Measurements from ENCODE around the gene SLC45A2. TPM values are rescaled to one million over a fixed set of nuclear protein-coding genes. Genes with fewer than 3 reads are reported as not detected.

SLC45A2 gene
- total RNA-seq, 1 donor from 2014 or later = not detected

DNA sequence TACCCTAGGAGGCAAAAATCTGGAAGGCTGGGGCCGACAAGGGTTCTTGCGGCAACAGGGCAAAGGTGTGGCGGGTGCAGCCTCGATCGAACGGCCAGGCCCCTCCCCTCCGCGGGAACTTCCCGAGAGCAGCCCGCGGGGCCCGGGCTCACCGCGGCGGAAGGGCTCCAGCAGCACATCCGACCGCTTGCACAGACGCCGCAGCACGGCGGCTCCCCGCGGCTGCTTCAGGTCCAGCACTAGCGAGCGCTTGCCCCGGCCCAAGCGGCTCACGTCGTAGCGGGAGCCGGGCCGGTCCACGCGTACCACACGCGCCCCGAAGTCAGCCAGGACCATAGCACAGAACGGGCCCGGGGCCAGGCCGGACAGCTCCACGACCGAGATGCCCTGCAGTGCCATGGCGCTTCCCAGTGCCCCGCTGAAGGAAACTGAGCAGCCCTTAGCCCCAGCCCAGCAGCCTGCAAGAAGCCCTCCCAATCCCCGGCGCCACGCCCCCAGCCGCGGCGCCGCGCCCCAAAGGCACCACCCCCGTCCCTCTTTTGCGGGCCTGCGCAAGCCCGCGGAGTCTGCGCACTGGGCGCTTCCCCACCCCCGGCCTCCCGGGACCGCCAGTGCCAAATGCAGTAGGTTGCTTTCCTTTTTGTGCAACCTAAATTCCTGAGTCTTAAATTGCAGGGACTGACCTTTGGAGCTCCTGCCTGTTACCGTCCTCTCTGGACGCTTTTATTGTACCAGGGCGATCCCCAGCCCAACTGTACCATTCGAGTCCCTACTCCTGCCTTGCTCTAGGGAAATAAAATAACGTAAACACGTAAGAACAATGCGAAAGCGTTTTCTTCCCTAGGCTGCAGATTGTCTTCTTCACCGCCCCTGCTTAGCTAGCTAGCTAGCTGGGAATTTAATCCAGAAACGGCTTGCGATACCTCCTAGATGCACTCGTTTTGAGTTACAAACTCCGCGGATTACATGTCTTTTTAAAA is 23.4 kb upstream of the SLC45A2 start, which contains the start of gene AMACR:
Gene AMACR (minus strand): TSS at position 430 of the 980 bp plus-strand sequence. CDS start 31 bp downstream, at position 399.
- DNase-seq = peak; percentile 93

DNA sequence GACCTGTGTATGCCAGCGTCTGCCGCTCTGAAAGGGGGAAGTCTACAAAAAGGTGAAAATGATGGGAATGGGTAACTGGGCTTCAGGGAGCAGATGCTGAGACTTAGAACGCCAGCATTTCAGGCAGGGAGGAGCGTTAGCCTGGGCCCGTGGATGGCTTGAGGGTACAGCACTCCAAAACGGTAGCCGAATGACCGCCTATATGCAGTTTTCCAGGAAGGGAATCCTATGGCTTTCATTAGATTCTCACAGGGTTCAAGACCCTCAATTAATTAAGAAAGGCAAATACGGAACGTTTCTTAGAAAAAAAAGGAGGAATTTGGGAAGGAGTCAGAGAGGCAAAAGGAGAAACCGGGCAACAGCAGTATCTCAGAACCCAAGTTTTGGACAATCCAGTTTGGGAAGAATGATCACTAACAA is 22.7 kb upstream of the SLC45A2 start:
- peak; percentile 27 for DNase-seq

- no peak for DNase-seq
Measured at GRCh38 chr5:34005681-34006080, 21.2 kb upstream of the SLC45A2 start.

GRCh38 chr5:34005211-34005610 is 20.7 kb upstream of the SLC45A2 start:
- DNase-seq = no peak

- no peak for DNase-seq
Measured at GRCh38 chr5:34003941-34004340, 19.4 kb upstream of the SLC45A2 start.

GRCh38 chr5:34002629-34003328 is 18.3 kb upstream of the SLC45A2 start:
- DNase-seq = no peak

GRCh38 chr5:34001241-34001841 is 16.8 kb upstream of the SLC45A2 start:
- no peak for DNase-seq

- DNase-seq = no peak
Measured at GRCh38 chr5:33999978-34000377, 15.5 kb upstream of the SLC45A2 start.

GRCh38 chr5:33997331-33997983 is 13.0 kb upstream of the SLC45A2 start:
- DNase-seq = peak; percentile 83

DNA sequence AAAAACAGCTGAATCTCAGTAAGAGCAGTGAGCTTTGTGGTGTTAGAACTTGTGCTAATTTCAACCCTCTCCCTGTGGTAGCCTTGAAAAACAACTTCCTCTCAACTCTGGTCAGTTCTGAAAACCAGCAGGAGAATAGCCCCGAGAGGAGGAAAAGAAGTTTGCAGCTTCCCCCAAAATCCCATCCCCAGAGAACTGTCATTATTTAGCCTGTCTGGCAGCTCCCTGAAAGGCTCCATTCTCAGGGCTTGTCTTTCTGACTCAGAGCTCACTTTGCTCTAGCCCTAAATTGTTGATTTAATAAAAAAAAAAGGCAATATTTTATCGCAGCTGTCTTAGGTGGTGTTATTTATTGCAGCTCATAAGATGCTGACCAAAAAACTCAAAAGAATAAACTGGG is 11.4 kb upstream of the SLC45A2 start:
- no peak for DNase-seq

GRCh38 chr5:33994845-33995244 is 10.4 kb upstream of the SLC45A2 start:
- DNase-seq = no peak

DNA sequence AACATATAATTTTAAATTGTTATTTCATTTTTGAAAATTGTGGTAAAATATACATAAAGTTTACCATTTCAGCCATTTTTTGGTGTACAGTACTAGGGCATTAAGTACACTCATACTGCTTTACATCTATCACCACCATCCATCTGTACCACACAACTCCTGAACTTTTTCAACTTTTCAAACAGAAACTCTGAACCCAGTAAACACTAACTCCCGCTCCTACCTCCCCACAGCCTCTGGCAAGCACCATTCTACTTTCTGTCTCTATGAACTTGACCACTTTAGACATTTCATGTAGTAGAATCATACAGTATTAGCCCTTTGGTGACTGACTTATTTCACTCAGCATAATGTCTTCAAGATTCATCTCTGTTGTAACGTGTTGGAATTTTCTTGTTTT is 8.4 kb upstream of the SLC45A2 start:
- no peak for DNase-seq

DNA sequence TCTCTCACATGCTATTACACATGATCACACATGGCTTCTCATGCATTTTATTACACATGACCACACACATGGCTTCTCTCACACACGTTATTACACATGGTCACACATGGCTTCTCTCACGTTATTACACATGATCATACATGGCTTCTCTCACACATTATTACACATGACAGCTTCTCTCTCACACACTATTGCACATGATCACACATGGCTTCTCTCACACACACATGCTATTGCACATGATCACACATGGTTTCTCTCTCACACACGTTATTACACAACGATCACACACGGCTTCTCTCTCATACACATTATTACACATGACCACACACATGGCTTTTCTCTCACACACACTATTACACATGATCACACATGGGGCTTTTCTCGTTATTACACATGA is 954 bp upstream of the SLC45A2 start:
- no peak for DNase-seq

- no peak for DNase-seq
Measured at GRCh38 chr5:33984178-33984577, 315 bp downstream of the SLC45A2 start.

DNA sequence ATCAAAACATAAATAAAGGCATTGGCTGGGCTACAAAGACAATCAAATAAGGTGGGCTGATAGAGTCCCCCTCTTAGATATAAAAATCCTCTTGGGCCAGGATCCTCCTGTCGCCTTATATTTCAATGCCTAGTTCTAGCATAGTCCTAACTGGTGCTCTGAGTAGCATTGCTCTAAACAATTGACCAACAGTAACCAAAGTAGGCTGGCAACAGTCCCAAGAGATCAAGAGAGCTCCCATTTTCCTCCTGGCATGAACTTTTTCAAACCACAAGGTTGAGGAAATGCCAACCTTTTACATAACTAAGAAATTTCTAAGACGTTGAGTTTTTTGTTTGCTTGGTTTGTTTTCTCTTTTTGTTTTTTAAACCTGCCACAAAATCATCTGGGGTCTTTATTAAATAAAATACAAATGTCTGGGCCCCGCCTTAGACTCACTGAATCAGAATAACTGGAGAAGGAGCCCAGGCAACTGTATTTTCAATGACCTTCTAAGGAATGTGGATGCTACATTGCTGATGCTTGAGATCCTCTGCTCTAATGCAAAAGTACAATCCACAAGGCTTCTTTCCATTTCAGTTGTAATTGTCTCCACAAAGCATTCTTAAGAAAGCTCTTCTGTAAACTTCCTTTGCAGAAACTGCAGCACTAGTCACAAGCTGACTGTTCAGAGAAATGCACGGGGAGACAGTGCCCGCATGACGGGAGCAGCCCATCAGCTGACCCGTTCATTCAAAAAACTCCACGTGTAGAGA is 2.9 kb downstream of the SLC45A2 start:
- no peak for DNase-seq

GRCh38 chr5:33980030-33980429 is 4.5 kb downstream of the SLC45A2 start:
- no peak for DNase-seq

DNA sequence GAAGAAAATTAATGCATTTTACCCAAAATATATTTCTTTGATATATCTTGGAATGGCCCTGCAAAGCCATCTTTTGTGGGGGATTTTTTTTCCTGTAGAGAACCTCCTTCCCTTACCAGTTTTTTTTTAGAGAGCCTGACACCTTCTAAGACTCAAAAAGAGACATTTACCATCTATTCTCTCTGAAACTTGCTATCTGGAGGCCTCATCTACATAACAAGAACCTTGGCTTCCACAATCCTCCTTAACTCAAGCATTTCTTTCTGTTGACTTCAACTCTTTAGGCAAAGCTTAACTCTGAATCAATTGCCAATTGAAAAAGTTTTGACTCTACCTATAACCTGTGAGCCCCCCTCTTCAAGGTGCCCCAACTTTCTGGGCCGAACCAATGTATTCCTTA is 6.2 kb downstream of the SLC45A2 start:
- no peak for DNase-seq

DNA sequence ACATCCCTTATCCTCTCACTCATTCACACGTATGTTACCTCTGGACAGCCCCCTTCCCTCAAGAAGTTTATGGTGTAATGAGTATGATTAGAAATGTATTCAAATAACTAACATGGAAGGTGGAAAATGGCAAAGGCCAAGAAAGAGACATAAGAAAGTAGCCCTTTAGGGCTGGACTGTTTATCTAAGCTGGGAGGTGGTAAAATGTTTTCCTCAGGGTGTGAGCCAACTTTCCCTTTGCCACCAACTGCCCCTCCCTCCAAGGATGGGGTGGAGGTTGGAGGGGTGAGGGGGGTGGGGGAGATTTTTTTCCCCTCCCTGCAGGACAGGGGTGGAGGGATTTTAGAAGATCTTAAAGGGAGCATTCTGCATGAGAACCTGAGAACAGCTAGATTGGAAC is 8.2 kb downstream of the SLC45A2 start:
- DNase-seq = no peak

GRCh38 chr5:33975852-33976251 is 8.6 kb downstream of the SLC45A2 start:
- no peak for DNase-seq

GRCh38 chr5:33973271-33973670 is 11.2 kb downstream of the SLC45A2 start:
- DNase-seq = no peak

GRCh38 chr5:33969572-33970452 is 14.7 kb downstream of the SLC45A2 start:
- DNase-seq = peak; percentile 55

Measured in dermis blood vessel endothelial cell (primary cell).